GM19023 (cell line): ENCODE data around the gene RAB19.
"Not testable (repeated sequence)": the region's sequence is repeated elsewhere in the genome, so short reads cannot be mapped to it uniquely, and the experiment has no call there.

Experiments
- ATAC-seq: cut with Tn5 transposase; IDR thresholded peaks from one replicate; pipeline ENCODE4 v1.9.1; 2021; ENCODE audit warnings: mild to moderate bottlenecking, moderate library complexity; ENCODE audit not compliant: unreplicated experiment

Gene RAB19

GRCh38 chr7:140453273-140453672 is 49.4 kb downstream of the RAB19 start:
- ATAC-seq = no peak

- not testable (repeated sequence) for ATAC-seq
These were observed 50.2 kb downstream of the RAB19 start for GRCh38 chr7:140453785-140454656.

- ATAC-seq = no peak
These were observed 50.8 kb downstream of the RAB19 start for GRCh38 chr7:140454657-140455015.

DNA sequence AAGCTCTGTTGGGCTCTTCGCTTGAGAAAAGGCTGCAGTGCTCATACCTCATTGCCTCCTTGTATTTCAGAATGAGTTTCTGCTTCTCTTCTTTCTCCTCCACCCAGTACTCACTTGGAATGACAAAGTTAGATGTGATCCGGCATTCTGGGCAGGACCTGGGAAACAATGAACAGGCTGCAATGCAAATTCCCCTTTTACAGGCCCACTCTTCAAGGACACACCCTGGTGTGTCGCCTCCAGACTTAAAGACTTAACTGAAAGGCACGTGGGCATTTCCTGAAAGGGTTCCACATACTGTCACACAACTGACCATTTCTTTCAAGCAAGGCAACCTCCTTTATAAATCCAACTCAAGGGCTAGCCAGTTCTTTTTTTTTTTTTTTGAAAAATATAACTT is 51.9 kb downstream of the RAB19 start:
- no peak for ATAC-seq

GRCh38 chr7:140456551-140457051 is 52.7 kb downstream of the RAB19 start:
- ATAC-seq = no peak

- no peak for ATAC-seq
These were observed 54.3 kb downstream of the RAB19 start for GRCh38 chr7:140458201-140458600.

DNA sequence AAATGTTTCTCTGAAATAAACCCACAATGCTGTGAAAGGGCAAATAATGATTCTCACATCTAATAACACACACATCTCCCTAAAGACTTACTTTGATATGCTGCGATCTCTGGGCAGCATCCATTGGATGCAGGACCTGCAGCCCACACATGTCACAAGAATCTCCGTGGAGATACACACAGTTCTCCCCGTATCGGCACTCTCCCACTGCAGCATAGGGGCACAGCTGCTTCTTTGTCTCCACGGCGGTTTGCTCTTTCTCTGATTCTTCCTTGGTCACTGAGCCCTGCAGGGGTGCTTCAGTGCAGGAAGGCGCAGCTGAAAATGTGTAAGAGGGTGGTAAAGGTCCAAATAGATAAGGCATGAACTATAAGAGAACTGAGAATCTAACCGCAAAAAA is 55.1 kb downstream of the RAB19 start:
- ATAC-seq = no peak

DNA sequence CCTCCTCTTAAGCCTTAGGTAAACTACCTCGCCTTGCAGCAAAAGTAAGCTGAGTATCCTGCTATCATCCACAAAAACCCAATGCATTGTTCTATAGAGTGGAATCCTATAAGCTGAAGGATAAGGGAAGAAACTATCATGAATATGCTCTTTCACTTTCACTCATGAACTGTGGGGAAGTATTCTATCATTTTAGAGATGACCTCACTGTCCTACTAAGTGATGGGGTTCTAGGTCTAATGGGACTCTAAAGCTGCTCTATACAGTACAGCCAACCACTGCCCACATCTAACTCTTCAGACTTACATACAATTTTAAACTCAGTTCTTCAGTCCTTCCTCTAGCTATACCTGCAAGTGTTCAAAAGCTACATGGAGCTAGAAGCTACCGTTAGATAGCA is 59.3 kb downstream of the RAB19 start:
- no peak for ATAC-seq

GRCh38 chr7:140475747-140476333 is 72.0 kb downstream of the RAB19 start:
- ATAC-seq = no peak

DNA sequence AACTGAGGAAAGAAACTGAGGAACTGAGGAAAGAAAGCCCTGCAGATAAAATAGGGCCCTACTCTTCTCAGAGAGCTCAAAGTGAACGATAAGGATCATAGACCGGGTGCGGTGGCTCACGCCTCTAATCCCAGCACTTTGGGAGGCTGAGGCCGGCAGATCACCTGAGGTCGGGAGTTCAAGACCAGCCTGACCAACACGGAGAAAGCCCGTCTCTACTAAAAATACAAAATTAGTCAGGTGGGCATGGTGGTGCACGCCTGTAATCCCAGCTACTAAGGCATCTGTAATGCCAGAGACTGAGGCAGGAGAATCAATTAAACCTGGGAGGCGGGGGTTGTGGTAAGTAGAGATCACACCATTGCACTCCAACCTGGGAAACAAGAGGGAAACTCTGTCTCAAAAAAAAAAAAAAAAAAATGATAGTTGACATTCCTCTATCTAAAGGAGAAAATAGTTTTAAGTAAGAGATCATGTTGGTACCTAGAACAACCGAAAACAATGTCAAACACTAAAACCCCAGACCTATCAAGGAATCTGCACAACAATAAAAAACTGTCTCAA is 72.9 kb downstream of the RAB19 start:
- no peak for ATAC-seq
